Effector CD8-positive, alpha-beta T cell (primary cell): ENCODE measurements around the gene WDR55.
"Not testable (repeated sequence)": the region's sequence is repeated elsewhere in the genome, so short reads cannot be mapped to it uniquely, and the experiment has no call there.

Source experiments
- DNase-seq: peaks from one replicate; lab custom pipeline; 2025; lab: John Stamatoyannopoulos, UW

WDR55 gene

GRCh38 chr5:140647042-140647419 lies 17.7 kb upstream of the WDR55 start:
- no peak for DNase-seq

GRCh38 chr5:140658870-140659269 lies 5.8 kb upstream of the WDR55 start:
- no peak for DNase-seq

- not testable (repeated sequence) for DNase-seq
Observed at GRCh38 chr5:140660371-140660770, 4.3 kb upstream of the WDR55 start.

GRCh38 chr5:140664030-140664358 lies 710 bp upstream of the WDR55 start:
- DNase-seq = no peak

- not testable (repeated sequence) for DNase-seq
Observed at GRCh38 chr5:140671035-140671434, 6.3 kb downstream of the WDR55 start.

GRCh38 chr5:140671472-140672125 lies 6.9 kb downstream of the WDR55 start:
- DNase-seq = no peak

GRCh38 chr5:140672455-140673186 lies 7.9 kb downstream of the WDR55 start:
- no peak for DNase-seq

- no peak for DNase-seq
Observed at GRCh38 chr5:140673187-140673976, 8.7 kb downstream of the WDR55 start, which contains the start of gene DND1. TSS of gene DND1 (minus strand) at chr5:140673576. CDS start at chr5:140673542, 34 bp downstream.

GRCh38 chr5:140674211-140674610 lies 9.5 kb downstream of the WDR55 start:
- DNase-seq = no peak

- no peak for DNase-seq
Observed at GRCh38 chr5:140674629-140675028, 9.9 kb downstream of the WDR55 start.

- no peak for DNase-seq
Observed at GRCh38 chr5:140677947-140678346, 13.2 kb downstream of the WDR55 start.

GRCh38 chr5:140678993-140679392 lies 14.3 kb downstream of the WDR55 start:
- no peak for DNase-seq

- no peak for DNase-seq
Observed at GRCh38 chr5:140690376-140690932, 25.8 kb downstream of the WDR55 start.

GRCh38 chr5:140690941-140691924 lies 26.5 kb downstream of the WDR55 start, which contains the start of the genes HARS1 and HARS2:
TSS of gene HARS1 (minus strand) at chr5:140691370. CDS start at chr5:140691304, 66 bp downstream.
TSS of gene HARS2 (plus strand) at chr5:140691455. CDS start at chr5:140691649, 194 bp downstream.
- peak; percentile 72 for DNase-seq

GRCh38 chr5:140694276-140694675 lies 29.6 kb downstream of the WDR55 start:
- no peak for DNase-seq

- DNase-seq = no peak
Observed at GRCh38 chr5:140696891-140697492, 32.3 kb downstream of the WDR55 start.

- peak; percentile 92 for DNase-seq
Observed at GRCh38 chr5:140700177-140701144, 35.8 kb downstream of the WDR55 start, which contains the start of gene ZMAT2. TSS of gene ZMAT2 (plus strand) at chr5:140700447. CDS start at chr5:140700461, 14 bp downstream.

- no peak for DNase-seq
Observed at GRCh38 chr5:140707812-140708211, 43.1 kb downstream of the WDR55 start.

- DNase-seq = not testable (repeated sequence)
Observed at GRCh38 chr5:140708787-140709186, 44.1 kb downstream of the WDR55 start.
